ENCODE data around the gene TSHZ2.
"Not testable (repeated sequence)": the region's sequence is repeated elsewhere in the genome, so short reads cannot be mapped to it uniquely, and the experiment has no call there.

TSHZ2 gene

DNA sequence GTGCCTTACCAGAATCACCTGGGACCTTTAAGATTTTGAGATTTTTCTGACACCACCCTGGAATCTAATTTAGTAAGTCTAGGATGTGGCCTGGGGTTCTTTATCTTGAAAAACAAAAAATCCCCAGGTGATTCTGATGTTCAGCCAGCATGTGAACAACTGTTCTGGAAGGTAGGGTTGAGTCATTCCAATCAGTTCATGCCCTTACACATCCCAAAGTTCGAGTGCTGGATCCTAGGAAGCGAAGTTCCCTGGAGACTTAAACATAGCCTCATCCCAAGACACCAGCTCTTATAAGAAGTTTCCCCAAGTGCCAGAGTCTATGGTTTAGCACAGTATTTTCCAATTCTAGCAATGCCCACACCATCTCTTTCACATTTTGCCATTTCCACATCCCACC is 6.3 kb upstream of the TSHZ2 start:
- no peak for FAIRE-seq
- TF ChIP-seq POLR2A (IDR thresholded peaks at IDR 0.05; ENCODE audit: low read depth, low read length): no peak
- no peak for TF ChIP-seq TAF1 (IDR thresholded peaks at IDR 0.05; ENCODE audit: borderline replicate concordance, low read depth, low read length)
- TF ChIP-seq POLR2AphosphoS5 (IDR thresholded peaks at IDR 0.05; ENCODE audit: low read depth, low read length): no peak
- DNase-seq (ENCODE audit: insufficient read length): no peak

DNA sequence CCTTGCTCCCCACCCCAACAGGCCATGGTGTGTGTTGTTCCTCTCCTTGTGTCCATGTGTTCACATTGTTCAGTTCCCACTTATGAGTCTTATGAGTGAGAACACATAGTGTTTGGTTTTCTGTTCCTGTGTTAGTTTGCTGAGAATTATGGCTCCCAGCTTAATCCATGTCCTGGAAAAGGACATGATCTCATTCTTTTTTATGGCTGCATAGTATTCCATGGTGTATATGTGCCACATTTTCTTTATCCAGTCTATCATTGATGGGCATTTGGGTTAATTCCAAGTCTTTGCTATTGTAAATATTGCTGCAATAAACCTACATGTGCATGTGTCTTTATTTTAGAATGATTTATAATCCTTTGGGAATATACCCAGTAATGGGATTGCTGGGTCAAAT is 5.6 kb upstream of the TSHZ2 start:
- DNase-seq (ENCODE audit: insufficient read length); FAIRE-seq: not testable (repeated sequence)

DNA sequence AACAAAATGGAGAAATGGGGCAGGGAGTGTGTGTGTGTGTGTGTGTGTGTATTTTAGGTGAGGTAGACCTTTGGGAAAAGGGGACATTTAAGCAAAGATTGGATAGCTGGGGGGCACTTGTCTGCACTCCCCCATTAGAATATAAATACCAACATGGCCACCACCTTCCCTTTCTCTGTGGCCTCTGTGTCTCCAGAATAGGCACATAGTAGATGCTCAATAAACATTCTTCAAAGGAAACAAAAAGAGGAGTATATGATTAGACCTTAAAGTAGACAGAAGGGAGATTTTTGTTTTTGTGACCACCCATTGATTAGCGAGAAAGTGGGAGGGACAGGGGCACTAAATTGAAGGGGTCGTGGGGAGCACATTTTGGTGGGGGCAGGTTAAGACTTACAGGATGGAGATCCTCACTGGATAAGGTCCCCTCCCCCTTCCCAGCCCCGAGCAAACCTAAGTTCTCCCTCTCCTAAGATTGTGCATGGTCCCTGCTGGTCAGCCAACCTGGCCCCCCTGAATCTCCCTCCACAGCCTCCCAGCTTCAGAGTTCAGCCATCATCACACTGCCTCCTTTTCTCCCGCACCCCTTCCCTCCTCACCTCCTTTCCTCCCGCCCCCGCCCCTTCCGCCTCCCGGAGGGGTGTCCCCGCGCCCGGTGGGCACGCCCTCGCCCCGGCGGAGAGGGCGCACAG is 514 bp upstream of the TSHZ2 start:
- no peak for TF ChIP-seq POLR2AphosphoS5 (IDR thresholded peaks at IDR 0.05; ENCODE audit: low read depth, low read length)
- no peak for TF ChIP-seq POLR2A (IDR thresholded peaks at IDR 0.05; ENCODE audit: low read depth, low read length)
- no peak for TF ChIP-seq TAF1 (IDR thresholded peaks at IDR 0.05; ENCODE audit: borderline replicate concordance, low read depth, low read length)
- FAIRE-seq: no peak
- no peak for DNase-seq (ENCODE audit: insufficient read length)

DNA sequence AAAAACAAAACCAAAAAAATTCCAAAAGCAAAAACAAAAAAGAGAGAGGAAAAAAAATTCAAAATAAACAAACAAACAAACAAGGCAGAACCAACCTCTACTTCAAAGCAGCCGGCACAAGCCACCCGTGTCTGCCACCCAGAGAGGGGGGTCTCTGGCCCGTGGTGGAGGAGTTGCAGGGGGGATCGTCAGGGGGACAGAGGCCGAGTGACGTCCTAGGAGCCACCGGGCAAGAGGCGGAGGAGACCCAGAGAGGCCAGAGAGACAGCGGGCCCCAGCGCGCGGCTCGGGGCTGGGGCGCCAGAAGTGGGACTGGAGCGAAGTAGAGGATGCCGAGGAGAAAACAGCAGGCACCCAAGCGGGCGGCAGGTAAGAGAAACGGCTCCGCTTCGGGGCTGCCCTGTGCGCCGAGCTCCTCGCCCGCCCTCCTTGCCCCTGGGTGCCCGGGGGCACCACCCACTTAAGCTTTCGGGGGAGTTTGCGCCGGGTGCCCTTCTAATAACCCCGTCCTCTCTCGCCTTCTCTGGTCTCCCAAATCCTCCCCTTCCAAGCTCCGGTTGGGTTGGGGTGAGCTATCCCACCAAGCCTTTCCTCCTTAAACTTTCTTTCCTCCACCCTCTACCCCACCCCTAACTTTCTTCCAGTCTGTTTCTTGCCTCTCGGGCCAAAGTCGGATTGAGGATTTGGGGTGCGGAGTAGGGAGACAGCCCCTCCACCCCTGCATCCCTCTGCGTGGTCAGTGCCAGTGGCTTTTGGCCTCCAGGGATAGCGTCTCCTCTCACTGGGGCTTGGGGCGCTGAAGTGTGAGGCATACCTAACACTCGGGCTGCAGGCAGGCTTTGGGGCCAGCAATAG is 1.0 kb downstream of the TSHZ2 start:
- no peak for FAIRE-seq
- TF ChIP-seq POLR2A (IDR thresholded peaks at IDR 0.05; ENCODE audit: low read depth, low read length): no peak
- no peak for TF ChIP-seq TAF1 (IDR thresholded peaks at IDR 0.05; ENCODE audit: borderline replicate concordance, low read depth, low read length)
- TF ChIP-seq POLR2AphosphoS5 (IDR thresholded peaks at IDR 0.05; ENCODE audit: low read depth, low read length): no peak
- no peak for DNase-seq (ENCODE audit: insufficient read length)

DNA sequence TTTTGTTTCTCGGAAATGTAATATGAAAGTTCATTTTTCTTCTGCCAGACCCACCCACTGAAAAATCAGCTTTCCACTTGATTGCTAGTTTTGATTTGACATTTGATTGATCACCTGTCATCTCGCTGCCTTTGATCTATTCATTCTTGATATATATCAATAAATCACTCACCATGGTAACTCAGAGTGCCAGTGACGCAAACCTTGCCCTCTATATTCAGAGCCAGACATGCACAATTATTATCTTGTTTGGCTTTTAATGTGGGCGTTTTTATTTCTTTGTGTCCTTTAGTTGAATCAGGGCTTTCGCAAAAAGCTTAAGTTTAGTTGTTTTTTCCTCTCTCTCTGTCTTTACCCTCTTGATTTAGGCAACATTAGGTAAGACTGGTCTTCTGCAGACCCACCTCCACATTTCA is 2.0 kb downstream of the TSHZ2 start:
- TF ChIP-seq POLR2AphosphoS5 (IDR thresholded peaks at IDR 0.05; ENCODE audit: low read depth, low read length) (no peak), POLR2A (IDR thresholded peaks at IDR 0.05; ENCODE audit: low read depth, low read length) (no peak), TAF1 (IDR thresholded peaks at IDR 0.05; ENCODE audit: borderline replicate concordance, low read depth, low read length) (no peak)
- DNase-seq (ENCODE audit: insufficient read length) (no peak), FAIRE-seq (no peak)

DNA sequence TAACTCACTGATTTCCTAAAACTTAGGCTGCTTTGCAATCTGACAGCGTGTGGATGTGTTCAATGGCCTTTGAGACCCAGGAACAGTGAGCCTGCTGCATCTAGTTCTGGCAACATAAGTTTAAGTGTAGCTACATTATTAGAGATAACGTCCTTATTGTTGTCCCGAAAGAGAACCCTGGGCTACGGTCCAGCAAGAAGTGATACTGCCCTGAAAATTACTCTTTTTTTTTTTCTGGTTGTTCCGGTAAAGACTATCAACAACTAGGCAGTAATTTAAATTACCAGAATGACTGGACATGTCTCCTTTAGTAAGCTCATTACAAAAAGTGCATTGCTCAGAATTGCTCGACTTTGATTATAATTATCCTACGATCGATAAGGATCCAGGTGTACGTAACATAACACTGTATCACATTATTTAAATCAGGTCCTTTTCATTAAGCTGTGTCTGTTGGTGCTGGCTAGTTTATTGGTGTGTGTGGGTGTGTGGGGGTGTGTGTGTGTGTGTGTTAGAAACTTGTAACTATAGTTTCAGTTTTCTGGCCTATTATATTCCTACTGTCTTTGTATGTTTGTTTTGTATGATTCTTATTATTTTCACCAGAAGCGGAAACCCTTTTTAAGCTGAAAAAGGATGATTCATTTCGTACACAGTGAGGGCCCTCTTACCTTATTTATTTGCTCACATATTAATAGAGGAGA is 3.0 kb downstream of the TSHZ2 start:
- DNase-seq (ENCODE audit: insufficient read length): no peak
- no peak for FAIRE-seq
- TF ChIP-seq TAF1 (IDR thresholded peaks at IDR 0.05; ENCODE audit: borderline replicate concordance, low read depth, low read length) (no peak), POLR2A (IDR thresholded peaks at IDR 0.05; ENCODE audit: low read depth, low read length) (no peak), POLR2AphosphoS5 (IDR thresholded peaks at IDR 0.05; ENCODE audit: low read depth, low read length) (no peak)

DNA sequence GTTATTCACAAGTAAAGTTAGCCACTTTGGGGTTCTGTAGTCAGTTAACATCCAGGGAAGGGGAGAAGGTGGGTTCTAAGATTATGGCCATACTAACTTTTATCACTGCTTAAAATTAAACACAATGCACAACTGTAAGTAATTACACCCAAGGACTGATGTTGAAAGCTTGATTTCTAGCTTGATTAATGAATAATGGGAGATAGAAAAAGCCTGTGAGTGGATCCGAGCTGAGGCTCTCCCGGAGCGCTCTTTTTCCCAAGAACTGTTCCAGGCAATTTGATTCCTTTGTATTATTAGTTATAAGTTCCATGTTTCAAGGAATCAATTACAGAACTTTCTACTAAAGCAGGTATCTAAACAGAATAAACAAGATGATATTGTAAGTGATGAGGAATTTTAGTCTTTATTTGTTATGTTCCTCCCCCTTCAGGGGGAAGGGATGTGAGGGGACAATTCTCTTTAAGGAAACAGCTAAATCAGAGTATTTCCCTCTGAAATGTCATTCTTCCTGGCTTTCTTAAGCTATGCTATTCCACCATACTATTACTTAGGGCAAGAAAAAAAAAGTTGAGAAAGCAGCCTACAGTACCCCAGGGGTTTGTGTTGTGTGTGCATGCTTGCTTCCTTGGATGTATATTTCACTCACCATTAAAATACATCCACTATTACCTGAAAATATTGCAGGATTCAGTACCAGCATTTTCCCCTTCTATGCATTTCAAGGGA is 3.8 kb downstream of the TSHZ2 start:
- DNase-seq (ENCODE audit: insufficient read length): no peak
- no peak for FAIRE-seq
- no peak for TF ChIP-seq POLR2A (IDR thresholded peaks at IDR 0.05; ENCODE audit: low read depth, low read length)
- no peak for TF ChIP-seq POLR2AphosphoS5 (IDR thresholded peaks at IDR 0.05; ENCODE audit: low read depth, low read length)
- no peak for TF ChIP-seq TAF1 (IDR thresholded peaks at IDR 0.05; ENCODE audit: borderline replicate concordance, low read depth, low read length)

DNA sequence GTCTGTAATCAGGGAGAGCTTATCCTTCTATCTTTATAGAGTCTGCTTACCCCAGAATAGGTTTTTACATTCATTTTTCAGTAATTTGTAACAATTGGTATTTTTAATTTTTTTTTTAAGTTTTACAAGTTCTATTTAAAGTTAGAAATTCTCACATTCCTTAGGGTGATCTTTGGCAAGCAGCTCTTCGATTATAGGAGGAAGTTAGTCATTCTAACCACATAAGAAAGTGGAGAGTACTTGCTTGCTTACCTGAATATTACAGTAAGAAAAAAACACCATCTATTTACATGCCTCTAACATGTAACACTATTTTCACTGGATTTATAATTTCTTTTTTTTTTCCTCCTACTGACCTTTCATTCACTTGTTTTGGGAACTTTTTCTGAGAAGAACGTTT is 6.7 kb downstream of the TSHZ2 start:
- FAIRE-seq: no peak
- TF ChIP-seq POLR2AphosphoS5 (IDR thresholded peaks at IDR 0.05; ENCODE audit: low read depth, low read length) (no peak), POLR2A (IDR thresholded peaks at IDR 0.05; ENCODE audit: low read depth, low read length) (no peak), TAF1 (IDR thresholded peaks at IDR 0.05; ENCODE audit: borderline replicate concordance, low read depth, low read length) (no peak)
- DNase-seq (ENCODE audit: insufficient read length): no peak

DNA sequence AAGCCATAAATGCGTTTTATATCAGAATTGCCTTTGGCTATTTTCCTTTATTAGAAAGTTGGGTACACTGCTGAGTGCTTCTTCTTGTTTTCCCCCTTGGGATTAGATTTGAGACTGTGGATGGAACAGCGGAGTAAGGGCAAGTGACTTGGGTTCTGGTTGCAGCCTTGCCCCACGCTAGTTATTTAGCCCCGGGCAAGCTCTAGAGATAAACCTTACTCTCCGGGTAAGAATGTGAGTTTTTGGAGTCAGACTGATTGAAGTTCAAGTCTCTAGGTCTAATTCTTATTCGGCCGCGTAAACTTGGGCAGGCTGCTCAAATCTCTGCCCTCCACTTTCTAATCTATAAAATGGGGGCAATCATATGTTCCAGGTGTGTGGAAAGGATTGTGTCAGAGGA is 8.9 kb downstream of the TSHZ2 start:
- FAIRE-seq (no peak), DNase-seq (ENCODE audit: insufficient read length) (no peak)
- no peak for TF ChIP-seq POLR2A (IDR thresholded peaks at IDR 0.05; ENCODE audit: low read depth, low read length)
- no peak for TF ChIP-seq TAF1 (IDR thresholded peaks at IDR 0.05; ENCODE audit: borderline replicate concordance, low read depth, low read length)
- TF ChIP-seq POLR2AphosphoS5 (IDR thresholded peaks at IDR 0.05; ENCODE audit: low read depth, low read length): no peak

DNA sequence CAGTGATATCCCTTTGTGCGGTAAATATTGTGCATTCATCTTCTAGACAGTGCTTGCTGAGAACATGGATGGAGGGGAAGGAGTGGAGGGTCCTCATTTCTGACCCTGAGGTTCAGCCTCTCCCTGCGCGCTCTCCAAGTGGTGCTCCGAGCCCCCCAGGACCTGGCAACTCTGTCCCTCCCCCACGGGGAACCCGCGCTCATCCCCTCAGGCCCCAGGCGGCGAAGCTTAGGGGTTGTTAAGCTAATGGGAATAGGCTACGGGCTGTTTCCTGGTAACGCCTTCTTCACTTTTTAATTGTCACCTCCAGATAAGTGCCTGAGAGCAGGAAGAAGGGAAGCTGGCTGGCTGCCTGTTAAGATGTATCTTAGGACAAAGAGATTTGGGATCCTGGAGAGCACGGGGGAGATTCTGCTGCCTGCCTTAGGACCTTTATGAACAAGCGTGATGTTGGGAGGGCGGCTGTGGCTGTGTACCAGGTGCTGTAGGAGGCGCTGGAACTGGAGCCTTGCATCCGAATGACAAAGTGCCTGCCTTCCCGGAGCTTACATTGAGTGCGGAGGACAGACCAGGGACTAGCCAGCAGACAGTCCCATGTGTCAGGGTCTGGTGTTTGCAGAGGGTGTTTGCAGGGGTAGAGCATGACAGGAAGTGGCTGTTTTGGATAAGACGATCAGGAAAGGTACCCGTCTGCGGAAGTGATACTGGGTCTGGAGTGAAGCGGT is 11.7 kb downstream of the TSHZ2 start:
- TF ChIP-seq POLR2A (IDR thresholded peaks at IDR 0.05; ENCODE audit: low read depth, low read length) (no peak), POLR2AphosphoS5 (IDR thresholded peaks at IDR 0.05; ENCODE audit: low read depth, low read length) (no peak), TAF1 (IDR thresholded peaks at IDR 0.05; ENCODE audit: borderline replicate concordance, low read depth, low read length) (no peak)
- FAIRE-seq (no peak), DNase-seq (ENCODE audit: insufficient read length) (no peak)

DNA sequence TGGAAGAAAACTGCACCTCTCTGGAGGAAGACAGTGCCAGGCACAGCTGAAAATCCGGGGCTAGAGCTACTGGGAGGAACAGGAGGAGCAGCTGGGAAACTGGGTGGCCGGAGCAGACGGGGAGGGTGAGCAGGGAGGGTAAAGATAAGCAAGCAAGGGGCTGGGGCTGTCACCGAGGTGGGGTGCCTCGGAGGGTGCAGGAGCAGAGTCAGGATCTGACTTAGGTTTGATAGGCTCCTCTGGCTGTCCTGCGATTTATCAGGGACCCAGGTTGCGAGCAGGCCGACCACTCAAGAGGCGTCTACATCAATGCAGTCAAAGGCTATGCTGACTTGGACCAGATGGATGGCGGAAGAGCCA is 12.3 kb downstream of the TSHZ2 start:
- TF ChIP-seq TAF1 (IDR thresholded peaks at IDR 0.05; ENCODE audit: borderline replicate concordance, low read depth, low read length): no peak
- no peak for TF ChIP-seq POLR2AphosphoS5 (IDR thresholded peaks at IDR 0.05; ENCODE audit: low read depth, low read length)
- no peak for TF ChIP-seq POLR2A (IDR thresholded peaks at IDR 0.05; ENCODE audit: low read depth, low read length)
- no peak for FAIRE-seq
- no peak for DNase-seq (ENCODE audit: insufficient read length)

All from GM12892 (cell line).